KMS-11 (cell line): ENCODE results near the gene VPS26A.

Experiments
- H2AFZ ChIP-seq: fragments of 200-600 bp; sonication (generic); 2 replicates; pipeline ENCODE4 v1.6.1; 2016; ENCODE audit warnings: antibody characterized with exemption, mixed run types, low read depth
- H3K27ac ChIP-seq: fragments of 200-600 bp; sonication (generic); 2 replicates; pipeline ENCODE4 v1.6.1; 2016; ENCODE audit warnings: mild to moderate bottlenecking, mixed run types
- H3K27me3 ChIP-seq: fragments of 200-600 bp; sonication (generic); 2 replicates; pipeline ENCODE4 v1.6.1; 2017; ENCODE audit warnings: mild to moderate bottlenecking, low read depth, mixed run types, moderate library complexity; ENCODE audit not compliant: insufficient read depth
- H3K36me3 ChIP-seq: fragments of 200-600 bp; sonication (generic); 2 replicates; pipeline ENCODE4 v1.6.1; 2017; ENCODE audit warnings: mild to moderate bottlenecking, mixed run types; ENCODE audit not compliant: insufficient read depth
- H3K4me1 ChIP-seq: fragments of 200-600 bp; sonication (generic); 2 replicates; pipeline ENCODE4 v1.6.1; 2016; ENCODE audit warnings: mild to moderate bottlenecking, low read depth, mixed run types; ENCODE audit not compliant: poor library complexity, severe bottlenecking
- H3K4me2 ChIP-seq: fragments of 200-600 bp; sonication (generic); 2 replicates; pipeline ENCODE4 v1.7.0; 2016; ENCODE audit warnings: mild to moderate bottlenecking, mixed run types
- H3K4me3 ChIP-seq: fragments of 200-600 bp; sonication (generic); IDR thresholded peaks from 2 replicates; pipeline ENCODE4 v1.6.1; 2017; ENCODE audit warnings: low read depth, low read length, mixed read lengths; ENCODE audit not compliant: insufficient read depth
- H3K79me2 ChIP-seq: fragments of 200-600 bp; sonication (generic); 2 replicates; pipeline ENCODE4 v1.6.1; 2016; ENCODE audit warnings: low read depth, mixed run types; ENCODE audit not compliant: insufficient read depth
- H3K9ac ChIP-seq: fragments of 200-600 bp; sonication (generic); 2 replicates; pipeline ENCODE4 v1.6.1; 2016; ENCODE audit warnings: mild to moderate bottlenecking, mixed run types
- H4K20me1 ChIP-seq: fragments of 200-600 bp; sonication (generic); 2 replicates; pipeline ENCODE4 v1.6.1; 2016; ENCODE audit warnings: mild to moderate bottlenecking, mixed run types; ENCODE audit not compliant: insufficient read depth
- TF ChIP-seq, protein P1 (sequence below): fragments of 200-600 bp; sonication (generic); conservative IDR thresholded peaks from 2 replicates; pipeline ENCODE4 v1.6.1; 2017; ENCODE audit warnings: low read depth, mild to moderate bottlenecking, antibody characterized with exemption, low read length, moderate library complexity, mixed read lengths

Gene VPS26A

GRCh38 chr10:69179089-69179742 lies 55.2 kb downstream of the VPS26A start:
- Histone ChIP-seq H3K4me2 (peak overlapping the region; percentile 53), H3K27me3 (no peaks in the 10 kb centered on the region), H3K9ac (peak overlapping the region; percentile 89), H4K20me1 (no peaks in the 10 kb centered on the region), H3K4me3 (no peak overlapping the region), H3K27ac (peak overlapping the region; percentile 77), H3K36me3 (no peaks in the 10 kb centered on the region), H3K4me1 (peaks cover 17% of the 10 kb centered on the region), H3K79me2 (peaks cover 39% of the 10 kb centered on the region), H2AFZ (peak overlapping the region; percentile 51)
- TF ChIP-seq, protein P1, sequence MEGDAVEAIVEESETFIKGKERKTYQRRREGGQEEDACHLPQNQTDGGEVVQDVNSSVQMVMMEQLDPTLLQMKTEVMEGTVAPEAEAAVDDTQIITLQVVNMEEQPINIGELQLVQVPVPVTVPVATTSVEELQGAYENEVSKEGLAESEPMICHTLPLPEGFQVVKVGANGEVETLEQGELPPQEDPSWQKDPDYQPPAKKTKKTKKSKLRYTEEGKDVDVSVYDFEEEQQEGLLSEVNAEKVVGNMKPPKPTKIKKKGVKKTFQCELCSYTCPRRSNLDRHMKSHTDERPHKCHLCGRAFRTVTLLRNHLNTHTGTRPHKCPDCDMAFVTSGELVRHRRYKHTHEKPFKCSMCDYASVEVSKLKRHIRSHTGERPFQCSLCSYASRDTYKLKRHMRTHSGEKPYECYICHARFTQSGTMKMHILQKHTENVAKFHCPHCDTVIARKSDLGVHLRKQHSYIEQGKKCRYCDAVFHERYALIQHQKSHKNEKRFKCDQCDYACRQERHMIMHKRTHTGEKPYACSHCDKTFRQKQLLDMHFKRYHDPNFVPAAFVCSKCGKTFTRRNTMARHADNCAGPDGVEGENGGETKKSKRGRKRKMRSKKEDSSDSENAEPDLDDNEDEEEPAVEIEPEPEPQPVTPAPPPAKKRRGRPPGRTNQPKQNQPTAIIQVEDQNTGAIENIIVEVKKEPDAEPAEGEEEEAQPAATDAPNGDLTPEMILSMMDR, result no peak

DNA sequence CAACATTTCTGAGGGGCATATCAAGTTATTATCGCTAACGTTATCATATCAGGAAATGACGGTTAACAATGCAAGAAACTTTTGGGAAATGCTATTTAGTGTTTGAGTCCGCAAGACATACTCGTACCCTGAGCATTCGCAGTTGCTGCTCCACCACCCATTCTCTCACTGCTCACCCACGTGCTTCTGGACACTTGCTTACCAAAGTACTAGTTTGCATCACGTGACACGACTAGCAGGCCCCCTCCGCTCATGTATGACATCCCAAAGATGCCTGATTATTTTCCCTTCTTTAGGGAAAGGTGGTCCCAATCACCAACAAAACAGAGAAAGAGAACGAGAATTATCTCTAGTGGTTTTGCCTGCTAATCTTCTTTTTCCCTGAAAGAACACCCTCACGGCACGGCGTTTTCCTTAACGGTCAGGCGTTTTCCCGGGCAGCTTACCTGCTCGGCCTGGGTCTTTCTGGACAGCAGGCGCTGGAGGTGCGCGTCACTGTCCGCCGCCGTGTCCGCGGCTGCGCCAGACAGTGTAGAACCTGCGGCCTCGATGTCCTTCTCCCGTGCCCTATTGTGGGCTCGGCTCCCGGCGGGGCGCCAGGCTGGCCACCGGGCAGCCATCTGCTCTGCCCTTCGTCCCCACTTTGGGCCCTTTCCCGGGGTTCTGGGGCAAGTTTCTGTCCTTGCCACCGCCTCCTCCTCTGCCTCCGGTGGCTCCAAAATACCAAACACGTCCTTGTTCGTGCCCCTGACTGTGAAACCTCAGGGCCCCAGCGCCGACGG lies 56.0 kb downstream of the VPS26A start, which contains the start of gene SUPV3L1:
SUPV3L1 (plus strand) TSS at position 492 of the 782 bp plus-strand sequence; CDS start at position 550, 58 bp downstream.
- Histone ChIP-seq H3K4me1 (peaks cover 17% of the 10 kb centered on the region), H3K27ac (peak within 1 kb of the TSS; percentile 77), H3K9ac (peak within 1 kb of the TSS; percentile 89), H2AFZ (peak within 1 kb of the TSS; percentile 51), H4K20me1 (no peaks in the 10 kb centered on the region), H3K4me3 (peak within 1 kb of the TSS; percentile 19), H3K27me3 (no peaks in the 10 kb centered on the region), H3K79me2 (peaks cover 46% of the 10 kb centered on the region), H3K4me2 (peak within 1 kb of the TSS; percentile 66), H3K36me3 (no peaks in the 10 kb centered on the region)
- TF ChIP-seq, protein P1, result no peak

- H3K4me1 ChIP-seq, result peaks cover 17% of the 10 kb centered on the region
- no peaks in the 10 kb centered on the region for H3K36me3 ChIP-seq
- peak overlapping the region; percentile 66 for H3K4me2 ChIP-seq
- H3K27ac ChIP-seq, result peak overlapping the region; percentile 77
- H3K9ac ChIP-seq, result peak overlapping the region; percentile 89
- no peaks in the 10 kb centered on the region for H4K20me1 ChIP-seq
- H3K4me3 ChIP-seq, result peak overlapping the region; percentile 19
- H3K79me2 ChIP-seq, result peaks cover 54% of the 10 kb centered on the region
- no peaks in the 10 kb centered on the region for H3K27me3 ChIP-seq
- H2AFZ ChIP-seq, result peak overlapping the region; percentile 51
- TF ChIP-seq, protein P1, result no peak
These were observed 56.7 kb downstream of the VPS26A start for GRCh38 chr10:69180525-69181204.

DNA sequence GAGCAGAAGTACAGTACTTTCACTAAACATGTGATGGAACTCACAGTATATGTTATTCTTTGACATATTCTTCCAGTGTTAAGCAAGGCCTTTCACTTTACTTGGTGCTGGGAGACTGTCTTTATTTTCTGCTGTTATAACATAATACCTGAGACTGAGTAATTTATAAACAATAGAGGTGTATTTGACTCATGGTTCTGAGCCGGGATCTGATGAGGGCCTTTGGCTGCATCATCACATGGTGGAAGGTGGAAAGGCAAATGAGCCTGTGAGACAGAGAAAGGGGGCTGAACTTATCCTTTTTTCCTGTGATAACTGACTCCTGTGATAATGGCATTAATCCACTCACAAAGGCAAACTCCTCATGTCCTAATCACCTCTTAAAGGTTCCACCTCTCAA lies 57.5 kb downstream of the VPS26A start:
- Histone ChIP-seq H3K4me2 (peak overlapping the region; percentile 66), H3K4me1 (peaks cover 17% of the 10 kb centered on the region), H3K79me2 (peaks cover 61% of the 10 kb centered on the region), H3K4me3 (no peak overlapping the region), H3K36me3 (no peaks in the 10 kb centered on the region), H3K27ac (peak overlapping the region; percentile 77), H3K27me3 (no peaks in the 10 kb centered on the region), H2AFZ (no peak overlapping the region), H3K9ac (peak overlapping the region; percentile 89; the same call in 1 of the 2 replicates), H4K20me1 (0 out of 2 replicates have a peak, but pooled peaks cover 3% of the 10 kb centered on the region)
- TF ChIP-seq, protein P1, result no peak
